Neural crest cell (in vitro differentiated cells): Measurements from ENCODE around the gene NCOA3. TPM values are rescaled to one million over a fixed set of nuclear protein-coding genes. Genes with fewer than 3 reads are reported as not detected.

Experiments
- DNase-seq: peaks from one replicate; pipeline ENCODE4 v3.0.0; 2021; ENCODE audit warnings: low read depth, mixed read lengths, low spot score
- H3K27ac Mint-ChIP-seq: one replicate; pipeline ENCODE4 v1.8.0; 2021; ENCODE audit warnings: mild to moderate bottlenecking, mixed read lengths; ENCODE audit not compliant: unreplicated experiment
- H3K27me3 Mint-ChIP-seq: 2 replicates; pipeline ENCODE4 v1.8.0; 2021; ENCODE audit warnings: low read depth, mild to moderate bottlenecking, mixed read lengths
- H3K36me3 Mint-ChIP-seq: 2 replicates; pipeline ENCODE4 v1.8.0; 2021; ENCODE audit warnings: low read depth, mild to moderate bottlenecking, mixed read lengths
- H3K4me1 Mint-ChIP-seq: 2 replicates; pipeline ENCODE4 v1.8.0; 2021; ENCODE audit warnings: mixed read lengths
- H3K4me3 Mint-ChIP-seq: one replicate; pipeline ENCODE4 v1.8.0; 2021; ENCODE audit warnings: mild to moderate bottlenecking, mixed read lengths
- H3K9me3 Mint-ChIP-seq: 2 replicates; pipeline ENCODE4 v1.8.0; 2021; ENCODE audit warnings: mixed read lengths
- total RNA-seq: library from RNA; stranded (reverse); gene quantifications from 2 replicates; pipeline ENCODE4 v1.2.1, GENCODE V29; 2021
- TF ChIP-seq, protein P1 (sequence below): fragments of 200-600 bp; sonication (generic); conservative IDR thresholded peaks from 2 replicates; pipeline ENCODE4 v1.5.0; 2021; ENCODE audit warnings: antibody characterized with exemption, mild to moderate bottlenecking

The NCOA3 gene
- total RNA-seq, 1 donor from 2014 or later: 25.7 TPM

DNA sequence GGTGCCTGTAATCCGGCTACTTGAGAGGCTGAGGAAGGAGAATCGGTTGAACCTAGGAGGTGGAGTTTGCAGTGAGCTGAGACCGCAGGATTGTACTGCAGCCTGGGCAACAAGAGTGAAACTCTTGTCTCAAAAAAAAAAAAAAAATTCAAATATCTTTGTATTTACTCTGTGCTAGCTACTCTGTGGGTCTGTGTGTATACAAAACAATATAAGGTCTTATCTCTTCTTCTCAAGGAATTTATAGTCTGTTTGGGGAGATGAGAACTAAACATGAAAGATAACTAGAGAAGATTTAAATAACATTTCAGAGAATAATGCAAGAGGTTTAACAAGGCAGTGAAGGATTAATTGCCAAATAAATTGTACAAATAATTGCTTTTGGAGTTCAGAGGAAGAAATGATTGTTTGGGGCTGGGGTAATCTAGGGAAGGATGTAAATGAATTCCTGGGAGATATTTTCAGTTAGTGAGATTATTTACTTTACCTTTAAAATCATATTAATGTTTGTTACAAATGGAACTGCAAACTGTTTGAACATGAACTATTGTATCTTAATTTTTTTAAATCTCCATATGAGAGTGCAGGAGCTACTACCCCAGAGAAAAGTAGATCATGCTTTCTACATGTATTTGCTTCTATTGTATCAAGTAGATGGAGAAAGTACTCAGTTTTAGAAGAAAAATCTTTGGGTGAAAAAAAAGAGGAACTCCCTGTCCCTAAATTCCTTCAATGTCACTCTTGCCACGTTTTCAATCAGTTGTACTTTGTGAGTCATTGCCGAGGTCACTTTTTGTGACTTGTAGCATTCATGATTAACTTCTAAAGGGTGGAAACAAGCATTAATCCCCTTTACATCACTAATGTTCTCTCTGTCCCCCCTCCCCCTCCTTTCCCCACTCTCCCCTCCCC, 39.0 kb downstream of the NCOA3 start:
- Mint-ChIP-seq H3K4me3 (no peak overlapping the region), H3K27ac (no peak overlapping the region), H3K9me3 (no peaks in the 10 kb centered on the region), H3K36me3 (no peaks in the 10 kb centered on the region), H3K4me1 (peaks cover 40% of the 10 kb centered on the region), H3K27me3 (no peaks in the 10 kb centered on the region)
- TF ChIP-seq, protein P1, sequence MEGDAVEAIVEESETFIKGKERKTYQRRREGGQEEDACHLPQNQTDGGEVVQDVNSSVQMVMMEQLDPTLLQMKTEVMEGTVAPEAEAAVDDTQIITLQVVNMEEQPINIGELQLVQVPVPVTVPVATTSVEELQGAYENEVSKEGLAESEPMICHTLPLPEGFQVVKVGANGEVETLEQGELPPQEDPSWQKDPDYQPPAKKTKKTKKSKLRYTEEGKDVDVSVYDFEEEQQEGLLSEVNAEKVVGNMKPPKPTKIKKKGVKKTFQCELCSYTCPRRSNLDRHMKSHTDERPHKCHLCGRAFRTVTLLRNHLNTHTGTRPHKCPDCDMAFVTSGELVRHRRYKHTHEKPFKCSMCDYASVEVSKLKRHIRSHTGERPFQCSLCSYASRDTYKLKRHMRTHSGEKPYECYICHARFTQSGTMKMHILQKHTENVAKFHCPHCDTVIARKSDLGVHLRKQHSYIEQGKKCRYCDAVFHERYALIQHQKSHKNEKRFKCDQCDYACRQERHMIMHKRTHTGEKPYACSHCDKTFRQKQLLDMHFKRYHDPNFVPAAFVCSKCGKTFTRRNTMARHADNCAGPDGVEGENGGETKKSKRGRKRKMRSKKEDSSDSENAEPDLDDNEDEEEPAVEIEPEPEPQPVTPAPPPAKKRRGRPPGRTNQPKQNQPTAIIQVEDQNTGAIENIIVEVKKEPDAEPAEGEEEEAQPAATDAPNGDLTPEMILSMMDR: no peak
- no peak for DNase-seq

DNA sequence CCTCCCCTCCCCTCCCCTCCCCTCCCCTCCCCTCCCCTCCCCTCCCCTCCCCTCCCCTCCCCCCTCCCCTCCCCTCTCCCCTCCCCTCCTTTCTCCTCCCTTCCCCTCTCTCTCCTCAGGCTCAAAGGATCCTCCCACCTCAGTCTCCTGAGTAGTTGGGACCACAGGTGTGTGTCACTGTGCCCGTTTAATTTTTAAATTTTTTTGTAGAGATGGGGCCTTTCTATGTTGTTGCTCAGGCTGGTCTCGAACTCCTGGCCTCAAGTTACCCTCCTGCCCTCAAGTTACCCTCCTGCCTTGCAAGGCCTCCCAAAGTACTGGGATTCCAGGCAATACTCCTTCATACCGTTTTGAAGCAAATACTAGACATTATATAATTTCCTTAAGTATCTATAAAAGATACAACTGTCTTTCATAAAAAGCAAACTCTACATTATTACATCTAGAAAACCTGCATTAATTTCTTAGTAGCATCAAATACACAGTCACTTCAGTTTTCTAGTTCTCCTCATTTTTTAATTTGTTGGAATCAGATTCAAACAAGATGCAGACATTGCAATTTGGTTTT, 39.8 kb downstream of the NCOA3 start:
- no peaks in the 10 kb centered on the region for H3K36me3 Mint-ChIP-seq
- no peaks in the 10 kb centered on the region for H3K27me3 Mint-ChIP-seq
- no peak overlapping the region for H3K27ac Mint-ChIP-seq
- no peak for DNase-seq
- H3K9me3 Mint-ChIP-seq: no peaks in the 10 kb centered on the region
- peaks cover 45% of the 10 kb centered on the region for H3K4me1 Mint-ChIP-seq
- no peak overlapping the region for H3K4me3 Mint-ChIP-seq
- TF ChIP-seq, protein P1: no peak

DNA sequence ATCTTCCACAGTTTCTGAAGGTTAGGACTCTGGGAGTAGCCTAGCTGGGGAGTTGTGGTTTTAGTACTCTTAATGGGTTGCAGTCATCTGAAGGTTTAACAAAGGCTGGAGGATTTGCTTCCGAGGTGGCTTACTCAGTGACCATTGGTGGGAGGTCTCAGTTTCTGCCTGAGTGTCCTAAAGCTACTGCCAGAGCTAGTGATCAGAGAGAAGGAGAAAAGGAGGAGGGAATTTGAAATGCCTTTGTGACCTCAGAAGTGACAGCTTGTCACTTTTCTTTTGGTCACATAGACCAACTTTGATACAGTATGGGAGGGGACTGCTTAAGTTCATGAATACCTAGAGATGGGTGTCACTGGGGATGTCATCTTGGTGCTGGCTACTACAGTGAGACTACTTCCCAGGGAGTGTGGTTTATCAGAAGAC, 41.3 kb downstream of the NCOA3 start:
- TF ChIP-seq, protein P1: no peak
- H3K4me1 Mint-ChIP-seq: peaks cover 45% of the 10 kb centered on the region
- H3K9me3 Mint-ChIP-seq: no peaks in the 10 kb centered on the region
- no peaks in the 10 kb centered on the region for H3K36me3 Mint-ChIP-seq
- no peak overlapping the region for H3K4me3 Mint-ChIP-seq
- DNase-seq: no peak
- no peak overlapping the region for H3K27ac Mint-ChIP-seq
- H3K27me3 Mint-ChIP-seq: no peaks in the 10 kb centered on the region

DNA sequence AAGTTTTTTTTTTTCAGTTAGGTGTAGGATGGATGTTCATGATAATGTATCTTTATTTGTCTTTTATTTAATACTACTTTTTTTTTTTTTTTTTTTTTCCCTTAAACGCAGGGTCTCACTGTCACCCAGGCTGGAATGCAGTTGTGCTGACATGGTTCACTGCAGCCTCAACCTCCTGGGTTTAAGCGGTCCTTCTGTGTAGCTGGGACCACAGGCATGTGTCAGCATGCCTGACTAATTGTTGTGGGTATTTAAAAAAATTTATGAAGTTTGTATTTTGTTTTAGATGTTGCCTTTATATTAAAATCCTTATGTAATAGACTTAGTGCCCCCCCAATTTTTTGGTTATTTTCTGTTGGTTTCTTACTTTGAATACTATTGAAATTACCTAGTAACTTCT, 42.6 kb downstream of the NCOA3 start:
- TF ChIP-seq, protein P1: no peak
- Mint-ChIP-seq H3K27me3 (no peaks in the 10 kb centered on the region), H3K4me1 (peaks cover 40% of the 10 kb centered on the region), H3K4me3 (no peak overlapping the region), H3K9me3 (no peaks in the 10 kb centered on the region), H3K27ac (no peak overlapping the region), H3K36me3 (no peaks in the 10 kb centered on the region)
- no peak for DNase-seq

DNA sequence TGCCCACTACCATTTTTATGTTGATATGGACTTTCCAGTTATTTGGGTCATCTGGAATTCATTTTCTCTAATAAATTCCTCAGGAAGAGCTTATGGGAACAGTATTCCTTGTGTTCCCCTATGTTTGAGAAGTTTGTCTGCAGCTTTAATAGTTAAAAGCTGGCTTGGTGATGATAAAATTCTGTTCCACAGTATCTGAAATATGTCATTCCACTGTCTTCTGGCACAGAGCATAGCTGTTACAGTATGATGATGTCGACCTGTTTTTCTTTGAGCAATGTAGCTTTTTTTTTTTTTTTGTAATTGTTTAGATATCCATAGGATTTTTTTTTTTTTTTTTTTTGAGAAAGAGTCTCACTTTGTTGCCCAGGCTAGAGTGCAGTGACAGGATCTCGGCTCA, 43.2 kb downstream of the NCOA3 start:
- Mint-ChIP-seq H3K27ac (no peak overlapping the region), H3K9me3 (no peaks in the 10 kb centered on the region), H3K4me1 (peaks cover 36% of the 10 kb centered on the region), H3K27me3 (no peaks in the 10 kb centered on the region), H3K36me3 (no peaks in the 10 kb centered on the region), H3K4me3 (no peak overlapping the region)
- DNase-seq: no peak
- TF ChIP-seq, protein P1: no peak
